GM23338 (cell line): ENCODE data around the gene FIBP. TPM values are rescaled to one million over a fixed set of nuclear protein-coding genes. Genes with fewer than 3 reads are reported as not detected.

Source experiments
- ATAC-seq: fragments of 200-7000 bp; cut with Tn5 transposase; 3 replicates; pipeline ENCODE4 v1.9.1; 2020
- DNase-seq: peaks from one replicate; pipeline ENCODE4 v3.0.0-alpha.2; 2015; ENCODE audit warnings: low spot score
- H2AFZ ChIP-seq: fragments of 200-600 bp; sonication (generic); 2 replicates; pipeline ENCODE4 v1.8.0; 2016; ENCODE audit warnings: antibody characterized with exemption, mild to moderate bottlenecking, moderate library complexity
- H3F3A ChIP-seq: fragments of 200-600 bp; sonication (generic); replicated peaks from 2 replicates; pipeline ENCODE4 v1.8.0; 2017; ENCODE audit warnings: antibody characterized with exemption, mixed run types, low read depth
- H3K27ac ChIP-seq: fragments of 200-600 bp; sonication (generic); 2 replicates; pipeline ENCODE4 v1.6.1; 2016; ENCODE audit warnings: low read depth
- H3K27me3 ChIP-seq: fragments of 200-600 bp; sonication (generic); 2 replicates; pipeline ENCODE4 v1.8.0; 2016; ENCODE audit warnings: mild to moderate bottlenecking, mixed run types, moderate library complexity; ENCODE audit not compliant: insufficient read depth
- H3K36me3 ChIP-seq: fragments of 200-600 bp; sonication (generic); 2 replicates; pipeline ENCODE4 v1.8.0; 2016; ENCODE audit warnings: mild to moderate bottlenecking; ENCODE audit not compliant: insufficient read depth
- H3K4me1 ChIP-seq: fragments of 200-600 bp; sonication (generic); 2 replicates; pipeline ENCODE4 v1.8.0; 2016; ENCODE audit warnings: mild to moderate bottlenecking, moderate library complexity; ENCODE audit not compliant: insufficient read depth
- H3K4me2 ChIP-seq: fragments of 200-600 bp; sonication (generic); 2 replicates; pipeline ENCODE4 v1.7.1; 2017; ENCODE audit warnings: mixed run types
- H3K4me3 ChIP-seq: fragments of 200-600 bp; sonication (generic); 2 replicates; pipeline ENCODE4 v1.6.1; 2016; ENCODE audit warnings: mixed run types
- H3K79me2 ChIP-seq: fragments of 200-600 bp; sonication (generic); replicated peaks from 2 replicates; pipeline ENCODE4 v1.8.0; 2017; ENCODE audit warnings: mild to moderate bottlenecking; ENCODE audit not compliant: insufficient read depth
- H3K9me2 ChIP-seq: fragments of 200-600 bp; sonication (generic); 2 replicates; pipeline ENCODE4 v1.8.0; 2017; ENCODE audit not compliant: insufficient read depth
- H4K20me1 ChIP-seq: fragments of 200-600 bp; sonication (generic); replicated peaks from 2 replicates; pipeline ENCODE4 v1.8.0; 2017; ENCODE audit warnings: mild to moderate bottlenecking; ENCODE audit not compliant: insufficient read depth
- H3K27ac Mint-ChIP-seq: 2 replicates; pipeline ENCODE4 v1.8.0; 2020; ENCODE audit warnings: inconsistent platforms, mild to moderate bottlenecking, moderate library complexity, mixed read lengths
- H3K27me3 Mint-ChIP-seq: 3 replicates; pipeline ENCODE4 v1.8.0; 2022; ENCODE audit warnings: low read depth, mild to moderate bottlenecking, moderate library complexity, mixed read lengths, inconsistent platforms; ENCODE audit not compliant: insufficient read depth, poor library complexity
- H3K36me3 Mint-ChIP-seq: 3 replicates; pipeline ENCODE4 v1.8.0; 2021; ENCODE audit warnings: low read depth, mild to moderate bottlenecking, inconsistent platforms, moderate library complexity, mixed read lengths
- H3K4me1 Mint-ChIP-seq: 3 replicates; pipeline ENCODE4 v1.8.0; 2020; ENCODE audit warnings: mild to moderate bottlenecking, inconsistent platforms, mixed read lengths
- H3K4me3 Mint-ChIP-seq: 3 replicates; pipeline ENCODE4 v1.8.0; 2021; ENCODE audit warnings: moderate library complexity, mild to moderate bottlenecking, inconsistent platforms, mixed read lengths
- H3K9me3 Mint-ChIP-seq: 3 replicates; pipeline ENCODE4 v1.8.0; 2020; ENCODE audit warnings: moderate library complexity, mild to moderate bottlenecking, inconsistent platforms, mixed read lengths
- CREB1 ChIP-seq: fragments of 250-450 bp; sonication (Bioruptor Pico); IDR thresholded peaks from 2 replicates; pipeline ENCODE4 v1.5.0; 2020; ENCODE audit warnings: low read depth, mild to moderate bottlenecking, moderate library complexity
- CTCF ChIP-seq, 2 experiments: fragments of 200-600 bp in 1 of 2; sonication (generic) in 1 of 2; conservative IDR thresholded peaks; 2 replicates each; pipeline versions ENCODE4 v1.5.1 to v1.6.1; 2016 to 2017; ENCODE audit warnings: antibody characterized with exemption in 2 of 2, low read depth in 2 of 2, mild to moderate bottlenecking in 2 of 2, moderate library complexity in 1 of 2
- ETS1 ChIP-seq: IDR thresholded peaks from 2 replicates; pipeline ENCODE4 v1.6.1; 2016; ENCODE audit warnings: antibody characterized with exemption
- EZH2 ChIP-seq: fragments of 200-600 bp; sonication (generic); IDR thresholded peaks from one replicate; pipeline ENCODE4 v1.8.0; 2017; ENCODE audit warnings: antibody characterized with exemption, mild to moderate bottlenecking, low read depth; ENCODE audit not compliant: unreplicated experiment
- EZH2phosphoT487 ChIP-seq: fragments of 200-600 bp; sonication (generic); IDR thresholded peaks from one replicate; pipeline ENCODE4 v1.8.1; 2018; ENCODE audit warnings: antibody characterized with exemption; ENCODE audit not compliant: unreplicated experiment
- JUNB ChIP-seq: IDR thresholded peaks from one replicate; pipeline ENCODE4 v1.6.1; 2016; ENCODE audit warnings: antibody characterized with exemption; ENCODE audit not compliant: unreplicated experiment
- NANOG ChIP-seq: IDR thresholded peaks from 2 replicates; pipeline ENCODE4 v1.6.1; 2016; ENCODE audit warnings: antibody characterized with exemption, borderline replicate concordance
- POLR2AphosphoS5 ChIP-seq: IDR thresholded peaks from 2 replicates; pipeline ENCODE4 v1.6.1; 2016; ENCODE audit warnings: antibody characterized with exemption, low read depth
- REST ChIP-seq: IDR thresholded peaks from one replicate; pipeline ENCODE4 v1.6.1; 2018; ENCODE audit warnings: antibody characterized with exemption; ENCODE audit not compliant: unreplicated experiment
- STAT1 ChIP-seq: IDR thresholded peaks from one replicate; pipeline ENCODE4 v1.6.1; 2016; ENCODE audit warnings: antibody characterized with exemption; ENCODE audit not compliant: unreplicated experiment
- ZNF114 ChIP-seq: fragments of 250-450 bp; sonication (Bioruptor Pico); IDR thresholded peaks from 2 replicates; pipeline ENCODE4 v1.5.0; 2020; ENCODE audit warnings: mild to moderate bottlenecking, moderate library complexity
- ZNF331 ChIP-seq: fragments of 250-450 bp; sonication (Bioruptor Pico); IDR thresholded peaks from 2 replicates; pipeline ENCODE4 v1.5.0; 2020; ENCODE audit warnings: low read depth, mild to moderate bottlenecking, moderate library complexity
- ZNF462 ChIP-seq: fragments of 250-450 bp; sonication (Bioruptor Pico); IDR thresholded peaks from 2 replicates; pipeline ENCODE4 v1.5.0; 2020; ENCODE audit warnings: mild to moderate bottlenecking, moderate library complexity
- polyA plus RNA-seq: library from polyadenylated mRNA; unstranded; fragments of >200 nt; fragmentation: Nextera tagmentation; extraction: Ambion mirVana; gene quantifications from 2 replicates; pipeline ENCODE4 v1.2.1, GENCODE V29; 2016
- total RNA-seq: library from RNA; depleted of rRNA; stranded (reverse); fragments of >200 nt; shearing (Covaris generic); gene quantifications from 2 replicates; pipeline ENCODE4 v1.2.3, GENCODE V29; 2014

Gene FIBP
- total and polyA plus RNA-seq, 2 experiments from 2014 or later: 79.0 to 102 TPM

GRCh38 chr11:65862191-65862735, 26.0 kb downstream of the FIBP start:
- H3K36me3 ChIP-seq: peaks cover 4% of the 10 kb centered on the region; the same call in 1 of the 2 replicates
- DNase-seq (no peak), ATAC-seq (no peak)
- H3K36me3 Mint-ChIP-seq: peaks cover 39% of the 10 kb centered on the region
- H3K27me3 Mint-ChIP-seq: peaks cover 23% of the 10 kb centered on the region
- no peak overlapping the region for H3K4me3 ChIP-seq
- no peak overlapping the region for H2AFZ ChIP-seq
- peak overlapping the region; percentile 91 for H3K4me3 Mint-ChIP-seq
- H3K27ac ChIP-seq: no peak overlapping the region
- peaks cover 27% of the 10 kb centered on the region for H3F3A ChIP-seq
- TF ChIP-seq REST: no peak
- no peak for TF ChIP-seq ZNF114 (CRISPR knock-in tag)
- no peak for TF ChIP-seq ZNF462
- TF ChIP-seq ETS1: no peak
- no peak for TF ChIP-seq POLR2AphosphoS5
- TF ChIP-seq EZH2phosphoT487: no peak
- no peak for TF ChIP-seq EZH2
- TF ChIP-seq CTCF (conservative IDR thresholded peaks at IDR 0.05; ENCODE audit: low read depth in 2 of 2): no peak
- no peak for TF ChIP-seq NANOG
- TF ChIP-seq JUNB: no peak
- TF ChIP-seq ZNF331 (CRISPR knock-in tag): no peak
- TF ChIP-seq CREB1: no peak
- TF ChIP-seq STAT1: no peak
- H4K20me1 ChIP-seq: peaks cover 6% of the 10 kb centered on the region; the same call in 1 of the 2 replicates
- peaks cover 4% of the 10 kb centered on the region; the same call in 2 of the 3 replicates for H3K9me3 Mint-ChIP-seq
- no peak overlapping the region for H3K4me2 ChIP-seq
- H3K4me1 Mint-ChIP-seq: peaks cover 14% of the 10 kb centered on the region
- H3K4me1 ChIP-seq: peaks cover 8% of the 10 kb centered on the region; the same call in 1 of the 2 replicates
- H3K27ac Mint-ChIP-seq: no peak overlapping the region
- peaks cover 14% of the 10 kb centered on the region for H3K79me2 ChIP-seq
- H3K9me2 ChIP-seq: no peaks in the 10 kb centered on the region
- H3K27me3 ChIP-seq: no peaks in the 10 kb centered on the region
